ENCODE data around the gene AOPEP.

GRCh38 chr9:94867281-94867841 lies 140.9 kb downstream of the AOPEP start:
- peak; percentile 79 for TF ChIP-seq RXRA (IDR thresholded peaks at IDR 0.05; ENCODE audit: borderline replicate concordance, low read depth)
- no peak for TF ChIP-seq JUND (IDR thresholded peaks at IDR 0.05)
- TF ChIP-seq CTCF (IDR thresholded peaks at IDR 0.05): no peak
- no peak for TF ChIP-seq FOXJ3 (CRISPR knock-in tag; IDR thresholded peaks at IDR 0.05)
- no peak; the same call in 1 of the 2 replicates for TF ChIP-seq RAD21 (IDR thresholded peaks at IDR 0.05; ENCODE audit: low read length)
- TF ChIP-seq GABPA (IDR thresholded peaks at IDR 0.05; ENCODE audit: low read depth): no peak
- TF ChIP-seq POLR2AphosphoS5 (IDR thresholded peaks at IDR 0.05; ENCODE audit: low read depth, low read length): no peak
